Peyer's patch (tissue), 4 donors: ENCODE measurements around the gene PLP1.

Source experiments
- POLR2A ChIP-seq, 2 donors: fragments of 450-650 bp; IDR thresholded peaks; one replicate each; pipeline ENCODE4 v1.5.1; 2017; ENCODE audit warnings: antibody characterized with exemption in 2 of 2, mild to moderate bottlenecking in 2 of 2, moderate library complexity in 2 of 2
- TF ChIP-seq, protein P1 (sequence below), 6 experiments: fragments of 450-650 bp in 4 of 6; fragments of 200-600 bp in 2 of 6; sonication (generic) in 1 of 6; IDR thresholded peaks; one replicate each; pipeline ENCODE4 v1.5.1; 2017 to 2019; ENCODE audit warnings: antibody characterized with exemption in 6 of 6, mild to moderate bottlenecking in 3 of 6, moderate library complexity in 1 of 6

DNA sequence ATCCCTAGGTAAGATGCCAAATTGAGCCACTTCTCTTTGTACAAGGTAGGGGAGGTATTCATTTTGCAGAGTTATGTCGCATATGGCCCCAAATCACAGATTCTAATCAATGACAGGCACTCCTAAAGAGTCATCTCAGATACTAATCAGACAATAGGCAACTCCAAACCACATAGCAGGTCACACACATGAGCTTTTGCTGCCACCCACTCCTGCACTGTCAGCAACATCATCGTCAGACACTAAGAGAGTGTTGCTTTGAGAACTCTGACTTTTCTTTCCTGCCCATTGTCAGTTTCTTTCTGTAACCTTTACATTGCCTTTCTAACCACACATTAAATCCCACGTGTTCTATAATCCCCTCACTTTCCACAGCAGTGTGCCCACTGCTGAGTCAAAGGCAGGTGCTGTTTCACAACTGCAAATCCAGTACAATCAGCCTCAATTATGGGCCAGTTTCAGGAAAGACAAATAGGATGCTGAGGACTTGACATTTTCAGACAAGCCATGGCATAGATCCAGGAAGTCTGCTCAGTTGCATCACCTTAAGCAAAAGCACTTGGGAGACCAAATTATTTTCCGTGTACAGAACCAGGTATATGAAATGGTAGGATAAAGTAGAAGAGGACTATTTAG, 42.4 kb upstream of the PLP1 start:
- TF ChIP-seq, protein P1, sequence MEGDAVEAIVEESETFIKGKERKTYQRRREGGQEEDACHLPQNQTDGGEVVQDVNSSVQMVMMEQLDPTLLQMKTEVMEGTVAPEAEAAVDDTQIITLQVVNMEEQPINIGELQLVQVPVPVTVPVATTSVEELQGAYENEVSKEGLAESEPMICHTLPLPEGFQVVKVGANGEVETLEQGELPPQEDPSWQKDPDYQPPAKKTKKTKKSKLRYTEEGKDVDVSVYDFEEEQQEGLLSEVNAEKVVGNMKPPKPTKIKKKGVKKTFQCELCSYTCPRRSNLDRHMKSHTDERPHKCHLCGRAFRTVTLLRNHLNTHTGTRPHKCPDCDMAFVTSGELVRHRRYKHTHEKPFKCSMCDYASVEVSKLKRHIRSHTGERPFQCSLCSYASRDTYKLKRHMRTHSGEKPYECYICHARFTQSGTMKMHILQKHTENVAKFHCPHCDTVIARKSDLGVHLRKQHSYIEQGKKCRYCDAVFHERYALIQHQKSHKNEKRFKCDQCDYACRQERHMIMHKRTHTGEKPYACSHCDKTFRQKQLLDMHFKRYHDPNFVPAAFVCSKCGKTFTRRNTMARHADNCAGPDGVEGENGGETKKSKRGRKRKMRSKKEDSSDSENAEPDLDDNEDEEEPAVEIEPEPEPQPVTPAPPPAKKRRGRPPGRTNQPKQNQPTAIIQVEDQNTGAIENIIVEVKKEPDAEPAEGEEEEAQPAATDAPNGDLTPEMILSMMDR (IDR thresholded peaks at IDR 0.05) = no peak
- TF ChIP-seq POLR2A (IDR thresholded peaks at IDR 0.05) = no peak
